Anterior cingulate cortex (tissue), 58 donors: ENCODE results near the gene PTPRO.
A peak's percentile ranks its signal among the peaks of the same experiment; 100 is the strongest.

Experiments used
- DNase-seq, 58 donors: peaks; one replicate each; lab custom pipeline; 2025; lab: John Stamatoyannopoulos, UW

PTPRO gene

DNA sequence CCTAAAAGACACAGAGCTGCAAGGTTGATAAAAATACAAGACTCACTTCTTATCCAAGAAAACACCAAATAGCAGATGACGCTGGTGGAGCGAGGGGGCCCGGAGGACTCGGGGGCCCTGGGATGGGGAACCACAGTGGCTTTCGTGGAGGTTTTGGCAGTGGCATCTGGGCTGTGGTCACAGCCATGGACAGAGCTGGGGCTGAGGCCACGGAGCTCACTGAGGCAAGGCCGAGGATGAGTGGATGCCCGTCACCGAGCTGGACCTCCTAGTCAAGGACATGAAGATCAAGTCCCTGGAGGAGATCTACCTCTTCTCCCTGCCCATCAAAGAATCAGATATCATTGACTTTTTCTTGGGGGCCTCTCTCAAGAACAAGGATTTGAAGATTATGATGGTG, 117.2 kb downstream of the PTPRO start:
- no peak for DNase-seq

DNA sequence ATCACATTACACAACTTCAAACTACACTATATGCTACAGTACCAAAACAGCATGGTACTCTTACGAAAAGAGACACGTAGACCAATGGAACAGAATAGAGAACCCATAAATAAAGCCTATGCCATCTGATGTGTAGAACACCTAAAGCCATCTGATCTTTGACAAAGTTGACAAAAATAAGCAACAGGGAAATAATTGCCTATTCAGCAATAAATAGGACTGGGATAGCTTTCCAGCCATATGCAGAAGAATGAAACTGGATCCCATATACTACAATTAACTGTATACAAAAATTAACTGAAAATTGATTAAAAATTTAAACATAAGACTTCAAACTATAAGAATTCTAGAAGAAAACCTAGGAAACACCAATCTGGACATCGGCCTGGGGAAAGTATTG, 120.7 kb downstream of the PTPRO start:
- no peak for DNase-seq

DNA sequence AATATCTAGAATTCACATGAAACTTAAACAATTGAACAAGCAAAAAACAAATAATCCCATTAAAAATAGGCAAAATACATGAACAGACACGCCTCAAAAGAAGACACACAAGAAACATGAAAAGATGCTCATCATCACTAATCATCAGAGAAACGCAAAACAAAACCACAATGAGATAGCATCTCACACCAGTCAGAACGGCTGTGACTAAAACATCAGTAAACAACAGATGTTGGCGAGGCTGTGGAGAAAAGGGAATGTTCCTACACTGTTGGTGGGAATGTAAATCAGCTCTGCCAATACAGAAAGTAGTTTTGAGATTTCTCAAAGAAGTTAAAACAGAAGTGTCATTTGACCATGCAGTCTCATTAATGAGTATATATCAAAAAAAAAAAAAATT, 121.3 kb downstream of the PTPRO start:
- DNase-seq, result no peak

GRCh38 chr12:15444523-15444922, 122.2 kb downstream of the PTPRO start:
- DNase-seq, result no peak

DNA sequence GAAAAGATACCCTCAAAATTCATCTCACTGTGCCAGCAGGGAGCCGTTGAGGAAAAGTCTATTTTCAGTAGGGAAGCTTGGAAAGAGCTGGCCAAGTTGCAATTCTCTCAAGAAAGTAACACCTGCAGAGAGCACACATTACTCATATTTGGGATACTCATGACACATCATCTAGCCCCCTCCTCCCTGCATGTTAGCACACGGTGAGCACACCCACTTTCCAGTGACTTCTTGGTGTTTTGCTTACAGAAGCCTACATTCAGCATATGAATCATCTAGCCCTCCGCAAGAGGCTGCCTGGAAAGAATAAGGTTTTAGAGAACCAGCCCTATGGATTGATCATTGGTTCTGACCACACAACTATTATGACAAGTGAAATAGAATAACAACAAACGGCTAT, 124.5 kb downstream of the PTPRO start:
- DNase-seq, result peak in 7 of 58 donors; percentile 2 to 23 (median 3)

- no peak for DNase-seq
Observed at GRCh38 chr12:15453613-15454012, 131.3 kb downstream of the PTPRO start.

- DNase-seq, result no peak
Observed at GRCh38 chr12:15458008-15458407, 135.7 kb downstream of the PTPRO start.

DNA sequence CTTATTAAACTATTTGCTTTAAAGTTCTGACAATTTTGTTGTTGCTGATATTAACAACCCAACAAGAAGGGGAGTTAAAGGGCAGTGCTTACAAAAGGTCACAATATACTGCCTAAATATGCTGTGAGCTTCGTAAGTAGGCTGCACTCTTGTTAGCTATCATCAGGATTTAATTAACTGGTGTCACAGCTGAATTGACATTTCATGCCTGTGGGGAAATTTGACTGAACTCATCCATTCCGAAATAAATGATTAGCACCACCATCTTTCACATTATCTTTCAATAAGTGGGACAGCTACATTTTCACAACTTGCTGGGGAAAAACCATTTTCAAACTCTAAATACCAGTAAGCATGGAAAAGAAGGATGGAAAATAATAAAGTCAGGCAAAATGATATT, 146.6 kb downstream of the PTPRO start:
- no peak for DNase-seq

DNA sequence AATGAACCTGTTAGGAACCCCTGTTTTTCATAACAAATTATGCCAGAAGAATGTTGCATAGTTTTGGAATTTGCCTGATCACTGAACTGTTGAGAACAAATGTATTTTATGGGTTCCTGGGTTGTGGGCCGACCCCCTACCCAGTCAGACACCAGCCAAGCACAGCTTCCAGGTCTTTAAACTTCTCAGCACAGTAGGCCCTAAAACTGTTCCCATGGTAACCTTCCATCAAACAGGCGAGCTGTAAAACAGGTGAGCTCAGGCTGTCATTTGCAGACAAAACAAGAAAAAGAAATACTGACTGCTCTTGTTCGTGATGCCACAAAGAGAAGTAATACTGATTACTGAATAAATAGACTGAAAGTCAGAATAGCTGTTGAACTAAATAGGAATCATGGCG, 147.0 kb downstream of the PTPRO start:
- no peak for DNase-seq

GRCh38 chr12:15472036-15472435, 149.7 kb downstream of the PTPRO start:
- DNase-seq, result no peak

- DNase-seq, result peak in 21 of 58 donors; percentile 0 to 61 (median 18)
Observed at GRCh38 chr12:15474766-15475165, 152.5 kb downstream of the PTPRO start.

- no peak for DNase-seq
Observed at GRCh38 chr12:15477761-15478160, 155.5 kb downstream of the PTPRO start.

DNA sequence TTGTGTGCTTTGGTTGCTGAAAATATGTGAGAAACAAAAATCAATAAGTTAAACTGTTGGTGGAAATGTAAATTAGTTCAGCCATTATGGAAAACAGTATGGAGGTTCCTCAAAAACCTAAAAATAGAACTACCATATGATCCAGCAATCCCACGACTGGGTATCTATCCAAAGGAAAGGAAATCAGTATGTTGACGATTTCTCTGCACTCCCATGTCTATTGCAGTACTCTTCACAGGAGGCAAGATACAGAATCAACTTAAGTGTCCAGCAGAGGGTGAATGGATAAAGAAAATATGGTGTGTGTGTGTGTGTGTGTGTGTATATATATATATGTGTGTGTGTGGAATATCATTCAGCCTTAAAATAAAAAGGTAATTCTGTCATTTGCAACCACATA, 159.5 kb downstream of the PTPRO start:
- DNase-seq, result no peak

DNA sequence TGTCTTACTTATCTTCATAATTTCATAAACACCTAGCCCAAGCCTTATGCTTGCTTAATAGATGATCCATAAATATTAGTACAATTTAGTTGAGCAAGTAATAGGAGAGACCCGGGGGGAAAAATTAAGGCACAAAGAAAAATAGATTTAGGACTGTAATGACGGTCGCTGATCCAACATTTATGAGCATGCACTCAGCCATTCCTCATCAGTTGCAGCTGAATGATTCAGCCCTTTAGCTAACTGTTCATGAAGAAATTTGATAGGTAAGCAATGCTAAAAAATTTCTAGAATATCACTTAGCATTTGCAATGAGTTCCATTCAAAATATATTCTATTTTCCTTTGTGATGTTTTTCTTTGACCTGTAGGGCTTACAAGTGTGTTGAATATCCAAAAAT, 163.2 kb downstream of the PTPRO start:
- DNase-seq, result no peak

GRCh38 chr12:15486859-15487258, 164.6 kb downstream of the PTPRO start:
- DNase-seq, result no peak

- DNase-seq, result no peak
Observed at GRCh38 chr12:15488481-15488880, 166.2 kb downstream of the PTPRO start.

- no peak for DNase-seq
Observed at GRCh38 chr12:15494329-15495046, 172.2 kb downstream of the PTPRO start.

- DNase-seq, result no peak
Observed at GRCh38 chr12:15495746-15496145, 173.4 kb downstream of the PTPRO start.

DNA sequence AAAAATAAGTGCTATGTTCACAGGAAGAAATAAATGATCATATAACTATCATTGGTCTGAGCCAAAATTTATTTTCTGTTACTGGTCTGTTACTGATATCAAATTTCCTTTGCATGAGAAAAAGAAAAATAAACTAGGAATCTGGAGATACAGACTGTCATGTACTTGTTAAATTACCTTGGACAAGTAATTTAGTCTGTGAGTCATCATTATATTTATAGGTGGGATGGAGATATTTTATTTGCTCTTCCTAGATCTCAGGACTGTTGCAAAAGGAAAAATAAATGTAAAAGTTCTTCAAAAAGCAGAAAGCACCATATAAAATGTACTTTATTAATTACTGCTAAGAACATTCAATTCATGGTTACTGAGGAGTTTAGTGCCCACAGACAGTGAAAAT, 174.4 kb downstream of the PTPRO start:
- no peak for DNase-seq

DNA sequence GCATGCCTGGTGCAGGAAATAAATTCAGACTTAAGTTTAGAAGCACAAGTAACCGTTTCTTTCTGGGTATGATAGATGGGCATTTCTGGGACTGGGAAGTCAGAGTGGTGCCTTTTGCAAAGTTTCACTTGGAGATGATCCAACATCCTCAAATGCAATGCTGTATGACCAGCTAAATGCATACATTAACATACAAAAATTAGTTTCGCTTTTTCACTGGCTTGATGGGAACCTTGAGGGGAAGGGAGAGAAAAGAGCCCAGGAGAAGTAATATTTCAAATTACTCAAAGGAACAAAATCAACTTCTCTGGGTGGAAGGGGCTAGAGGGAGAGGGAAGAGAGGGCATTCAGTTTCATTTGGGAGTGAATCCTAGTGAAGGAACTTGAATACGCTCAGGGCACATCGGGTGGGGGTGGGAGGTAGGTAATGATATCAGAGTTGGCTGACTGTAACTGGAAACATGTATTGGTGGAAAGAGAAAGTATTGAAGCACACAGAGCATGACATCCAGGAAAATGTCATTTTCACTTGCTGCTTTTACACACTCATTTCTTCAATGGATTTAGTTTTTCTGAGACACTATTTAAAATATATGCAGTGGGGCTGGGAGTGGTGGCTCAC, 175.5 kb downstream of the PTPRO start:
- no peak for DNase-seq

DNA sequence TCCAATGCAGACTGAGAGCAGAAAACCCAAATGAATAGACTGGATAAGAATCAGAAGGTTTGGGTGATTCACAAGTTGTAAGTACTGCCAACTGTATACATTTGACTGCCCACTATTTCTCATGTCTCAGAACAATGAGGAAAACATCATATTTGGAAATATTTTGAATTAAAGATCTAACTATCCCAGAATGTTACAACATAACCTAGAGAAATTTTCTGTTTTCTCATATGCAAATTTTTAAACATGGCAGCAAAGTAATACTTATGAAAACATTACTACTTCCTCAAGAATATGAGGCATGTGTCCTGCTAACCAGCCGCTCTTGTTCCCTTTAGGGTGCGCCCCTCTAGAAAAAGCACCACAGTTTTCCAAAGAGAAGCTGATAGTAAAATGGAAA, 179.9 kb downstream of the PTPRO start:
- no peak for DNase-seq

DNA sequence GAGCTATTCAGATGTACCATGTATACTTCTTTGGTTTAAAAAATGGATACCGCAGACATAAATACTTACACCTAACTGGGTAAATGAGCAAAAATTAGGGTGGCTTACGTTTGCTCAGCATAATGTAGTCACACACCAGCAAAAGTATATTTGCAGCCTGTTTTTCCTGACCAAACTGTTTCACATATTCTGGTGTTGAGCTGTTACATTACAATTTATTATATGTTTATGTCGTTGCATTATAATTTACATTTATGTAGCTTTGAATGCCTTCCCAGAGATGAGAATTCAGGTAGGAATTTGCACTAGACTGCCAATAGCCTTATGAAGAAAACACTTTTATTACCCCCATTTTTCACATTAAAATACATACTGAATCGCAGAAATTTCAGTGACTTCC, 183.3 kb downstream of the PTPRO start:
- DNase-seq, result no peak

GRCh38 chr12:15515010-15515409, 192.7 kb downstream of the PTPRO start:
- DNase-seq, result no peak
